NT2/D1 (cell line): Measurements from ENCODE around the gene SEMA3A.

Source experiments
- YY1 ChIP-seq: IDR thresholded peaks from 2 replicates; pipeline ENCODE4 v1.6.1; 2011; ENCODE audit not compliant: insufficient read length, insufficient read depth
- ZNF274 ChIP-seq: IDR thresholded peaks from 2 replicates; pipeline ENCODE4 v1.6.1; 2011; ENCODE audit warnings: mild to moderate bottlenecking, low read depth, low read length

- TF ChIP-seq YY1 (no peak), ZNF274 (no peak)
Measured at GRCh38 chr7:84125654-84126053, 68.9 kb downstream of the SEMA3A start.
